Middle frontal gyrus (tissue), 1 donor: ENCODE data around the gene KIN.
"Not testable (repeated sequence)": the region's sequence is repeated elsewhere in the genome, so short reads cannot be mapped to it uniquely, and the experiment has no call there.

Source experiments
- DNase-seq: peaks from one replicate; pipeline ENCODE4 v3.0.0-alpha.2; 2015; ENCODE audit warnings: low spot score; ENCODE audit errors: extremely low spot score

Gene KIN

GRCh38 chr10:7734821-7735220, 53.0 kb downstream of the KIN start:
- DNase-seq, result no peak

- no peak for DNase-seq
Measured at GRCh38 chr10:7722927-7723529, 64.8 kb downstream of the KIN start.

- DNase-seq, result no peak
Measured at GRCh38 chr10:7720478-7720877, 67.3 kb downstream of the KIN start.

- no peak for DNase-seq
Measured at GRCh38 chr10:7718685-7719084, 69.1 kb downstream of the KIN start.

GRCh38 chr10:7717767-7718166, 70.0 kb downstream of the KIN start:
- no peak for DNase-seq

- no peak for DNase-seq
Measured at GRCh38 chr10:7715515-7715914, 72.3 kb downstream of the KIN start.

GRCh38 chr10:7711075-7711474, 76.7 kb downstream of the KIN start:
- DNase-seq, result not testable (repeated sequence)

- DNase-seq, result no peak
Measured at GRCh38 chr10:7710446-7710845, 77.3 kb downstream of the KIN start.

- DNase-seq, result no peak
Measured at GRCh38 chr10:7708832-7709231, 79.0 kb downstream of the KIN start.

GRCh38 chr10:7707858-7708622, 79.8 kb downstream of the KIN start:
- no peak for DNase-seq

- DNase-seq, result no peak
Measured at GRCh38 chr10:7707102-7707501, 80.7 kb downstream of the KIN start.

- DNase-seq, result no peak
Measured at GRCh38 chr10:7706534-7707073, 81.2 kb downstream of the KIN start.

- no peak for DNase-seq
Measured at GRCh38 chr10:7705341-7705740, 82.5 kb downstream of the KIN start.

- no peak for DNase-seq
Measured at GRCh38 chr10:7704071-7705016, 83.4 kb downstream of the KIN start.

- no peak for DNase-seq
Measured at GRCh38 chr10:7703140-7703539, 84.7 kb downstream of the KIN start, which contains the start of gene ITIH2. Gene ITIH2 (plus strand): TSS chr10:7703316. CDS start chr10:7703435, 119 bp downstream.

- DNase-seq, result no peak
Measured at GRCh38 chr10:7702288-7702812, 85.4 kb downstream of the KIN start.

GRCh38 chr10:7701158-7701742, 86.5 kb downstream of the KIN start:
- DNase-seq, result no peak
